ENCODE results near the gene VAV2.

Gene VAV2

GRCh38 chr9:134028076-134028475, 36.0 kb upstream of the VAV2 start:
- TF ChIP-seq, protein P1, sequence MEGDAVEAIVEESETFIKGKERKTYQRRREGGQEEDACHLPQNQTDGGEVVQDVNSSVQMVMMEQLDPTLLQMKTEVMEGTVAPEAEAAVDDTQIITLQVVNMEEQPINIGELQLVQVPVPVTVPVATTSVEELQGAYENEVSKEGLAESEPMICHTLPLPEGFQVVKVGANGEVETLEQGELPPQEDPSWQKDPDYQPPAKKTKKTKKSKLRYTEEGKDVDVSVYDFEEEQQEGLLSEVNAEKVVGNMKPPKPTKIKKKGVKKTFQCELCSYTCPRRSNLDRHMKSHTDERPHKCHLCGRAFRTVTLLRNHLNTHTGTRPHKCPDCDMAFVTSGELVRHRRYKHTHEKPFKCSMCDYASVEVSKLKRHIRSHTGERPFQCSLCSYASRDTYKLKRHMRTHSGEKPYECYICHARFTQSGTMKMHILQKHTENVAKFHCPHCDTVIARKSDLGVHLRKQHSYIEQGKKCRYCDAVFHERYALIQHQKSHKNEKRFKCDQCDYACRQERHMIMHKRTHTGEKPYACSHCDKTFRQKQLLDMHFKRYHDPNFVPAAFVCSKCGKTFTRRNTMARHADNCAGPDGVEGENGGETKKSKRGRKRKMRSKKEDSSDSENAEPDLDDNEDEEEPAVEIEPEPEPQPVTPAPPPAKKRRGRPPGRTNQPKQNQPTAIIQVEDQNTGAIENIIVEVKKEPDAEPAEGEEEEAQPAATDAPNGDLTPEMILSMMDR (IDR thresholded peaks at IDR 0.05) = no peak
- Histone ChIP-seq H3K27me3 (no peaks in the 10 kb centered on the region), H3K4me3 (ENCODE audit: low read depth in 1 of 2, low read length in 1 of 2) (no peak overlapping the region), H3K36me3 (peaks cover 43% of the 10 kb centered on the region), H3K9me3 (no peaks in the 10 kb centered on the region), H3K4me1 (ENCODE audit: control insufficient read depth in 1 of 2, insufficient read depth in 1 of 2, low read depth in 1 of 2, low read length in 1 of 2) (peaks cover 11 to 15% of the 10 kb centered on the region in 2 experiments), H3K27ac (no peak overlapping the region)

GRCh38 chr9:134027561-134027960, 35.4 kb upstream of the VAV2 start:
- TF ChIP-seq, protein P1 (IDR thresholded peaks at IDR 0.05) = no peak
- Histone ChIP-seq H3K27me3 (no peaks in the 10 kb centered on the region), H3K4me3 (ENCODE audit: low read depth in 1 of 2, low read length in 1 of 2) (no peak overlapping the region), H3K9me3 (no peaks in the 10 kb centered on the region), H3K27ac (no peak overlapping the region), H3K36me3 (peaks cover 38% of the 10 kb centered on the region), H3K4me1 (ENCODE audit: control insufficient read depth in 1 of 2, insufficient read depth in 1 of 2, low read depth in 1 of 2, low read length in 1 of 2) (peaks cover 11 to 15% of the 10 kb centered on the region in 2 experiments)

DNA sequence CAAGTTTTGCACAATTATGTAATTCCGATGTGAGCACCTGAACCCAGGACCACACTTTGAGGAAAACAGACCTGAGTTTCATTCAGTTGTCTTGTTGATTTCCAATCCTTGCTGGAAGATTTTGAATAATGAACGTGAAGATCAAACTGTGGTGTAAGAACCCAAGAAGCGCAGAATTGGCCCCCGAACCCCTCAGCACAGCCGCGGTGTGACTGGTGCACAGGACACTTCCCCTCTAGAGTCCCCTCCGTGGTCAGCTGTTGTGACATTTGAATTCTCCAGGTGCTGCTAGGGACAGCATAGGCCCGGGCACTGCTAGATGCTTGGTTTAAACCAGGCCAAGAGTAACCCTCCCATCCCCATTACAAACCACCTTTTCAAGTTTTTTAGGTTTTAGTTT, 34.9 kb upstream of the VAV2 start:
- Histone ChIP-seq H3K27me3 (no peaks in the 10 kb centered on the region), H3K4me1 (ENCODE audit: control insufficient read depth in 1 of 2, insufficient read depth in 1 of 2, low read depth in 1 of 2, low read length in 1 of 2) (peaks cover 11 to 15% of the 10 kb centered on the region in 2 experiments), H3K4me3 (ENCODE audit: low read depth in 1 of 2, low read length in 1 of 2) (no peak overlapping the region), H3K9me3 (no peaks in the 10 kb centered on the region), H3K27ac (no peak overlapping the region), H3K36me3 (peaks cover 34% of the 10 kb centered on the region)
- TF ChIP-seq, protein P1 (IDR thresholded peaks at IDR 0.05) = no peak

DNA sequence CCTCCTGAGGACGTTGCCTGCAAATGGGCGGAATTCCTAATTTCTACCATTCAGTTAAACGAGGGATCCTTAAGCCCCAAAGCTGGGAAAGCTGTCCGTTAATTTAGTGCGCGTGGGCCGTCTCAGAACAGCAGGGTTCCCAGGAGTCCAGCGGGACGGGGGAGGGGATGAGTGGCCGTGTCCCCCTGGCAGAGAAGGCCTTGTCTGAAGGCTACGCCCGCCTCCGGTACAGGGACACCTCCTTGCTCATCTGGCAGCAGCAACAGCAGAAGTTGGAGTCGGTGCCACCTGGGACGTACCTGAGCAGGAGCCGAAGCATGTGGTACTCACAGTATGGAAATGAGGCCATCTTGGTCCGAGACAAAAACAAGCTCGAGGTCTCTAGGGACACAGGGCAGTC, 34.5 kb upstream of the VAV2 start:
- H3K27me3 ChIP-seq = no peaks in the 10 kb centered on the region
- H3K9me3 ChIP-seq = no peaks in the 10 kb centered on the region
- peak overlapping the region; percentile 74 for H3K27ac ChIP-seq
- peaks cover 30% of the 10 kb centered on the region for H3K36me3 ChIP-seq
- H3K4me1 ChIP-seq (ENCODE audit: control insufficient read depth in 1 of 2, insufficient read depth in 1 of 2, low read depth in 1 of 2, low read length in 1 of 2) = peaks cover 11 to 15% of the 10 kb centered on the region in 2 experiments
- H3K4me3 ChIP-seq (ENCODE audit: low read depth in 1 of 2, low read length in 1 of 2) = no peak overlapping the region
- TF ChIP-seq, protein P1 (IDR thresholded peaks at IDR 0.05) = no peak

GRCh38 chr9:134025606-134026541, 33.8 kb upstream of the VAV2 start:
- TF ChIP-seq, protein P1 (IDR thresholded peaks at IDR 0.05) = no peak
- no peaks in the 10 kb centered on the region for H3K27me3 ChIP-seq
- H3K4me1 ChIP-seq (ENCODE audit: control insufficient read depth in 1 of 2, insufficient read depth in 1 of 2, low read depth in 1 of 2, low read length in 1 of 2) = peaks cover 11 to 15% of the 10 kb centered on the region in 2 experiments
- H3K27ac ChIP-seq = peak overlapping the region; percentile 74
- peaks cover 23% of the 10 kb centered on the region for H3K36me3 ChIP-seq
- H3K9me3 ChIP-seq = no peaks in the 10 kb centered on the region
- H3K4me3 ChIP-seq (ENCODE audit: low read depth in 1 of 2, low read length in 1 of 2) = peak overlapping the region; percentile 76 to 95
